Liver (tissue), 3 donors: ENCODE data around the gene ST6GALNAC5.

Experiments used
- CTCF ChIP-seq: fragments of 150-350 bp; IDR thresholded peaks from 2 replicates; pipeline ENCODE4 v1.5.1; 2017; ENCODE audit warnings: improper control_type of control experiment, low read depth, low read length; ENCODE audit not compliant: missing input control
- GABPA ChIP-seq, 2 donors: IDR thresholded peaks in 1 of 2; conservative IDR thresholded peaks in 1 of 2; 2 replicates each; pipeline ENCODE4 v1.6.1; 2016; ENCODE audit warnings: antibody characterized with exemption in 2 of 2, mild to moderate bottlenecking in 1 of 2, moderate library complexity in 1 of 2
- MAX ChIP-seq: IDR thresholded peaks from 2 replicates; pipeline ENCODE4 v1.6.1; 2016; ENCODE audit warnings: antibody characterized with exemption
- RAD21 ChIP-seq, 2 donors: IDR thresholded peaks; 2 replicates each; pipeline ENCODE4 v1.6.1; 2016; ENCODE audit warnings: antibody characterized with exemption in 2 of 2, mild to moderate bottlenecking in 2 of 2
- RXRA ChIP-seq, 2 donors: IDR thresholded peaks; 2 replicates each; pipeline ENCODE4 v1.6.1; 2017 to 2018; ENCODE audit warnings: antibody characterized with exemption in 2 of 2, mild to moderate bottlenecking in 1 of 2
- SP1 ChIP-seq: IDR thresholded peaks from 2 replicates; pipeline ENCODE4 v1.6.1; 2018; ENCODE audit warnings: antibody characterized with exemption, mild to moderate bottlenecking
- TAF1 ChIP-seq: conservative IDR thresholded peaks from 2 replicates; pipeline ENCODE4 v1.6.1; 2016; ENCODE audit warnings: antibody characterized with exemption, mild to moderate bottlenecking
- TF ChIP-seq, protein P1 (sequence below): IDR thresholded peaks from 2 replicates; pipeline ENCODE4 v1.6.1; 2016; ENCODE audit warnings: antibody characterized with exemption
- donor health status: healthy.
- donor health status: healthy.

- TF ChIP-seq CTCF (no peak), RAD21 (IDR thresholded peaks at IDR 0.05) (no peak), RXRA (IDR thresholded peaks at IDR 0.05) (no peak), MAX (no peak), SP1 (no peak), GABPA (IDR thresholded peaks at IDR 0.05 in 1 of 2, conservative IDR thresholded peaks at IDR 0.05 in 1 of 2) (no peak), TAF1 (no peak)
- TF ChIP-seq, protein P1, sequence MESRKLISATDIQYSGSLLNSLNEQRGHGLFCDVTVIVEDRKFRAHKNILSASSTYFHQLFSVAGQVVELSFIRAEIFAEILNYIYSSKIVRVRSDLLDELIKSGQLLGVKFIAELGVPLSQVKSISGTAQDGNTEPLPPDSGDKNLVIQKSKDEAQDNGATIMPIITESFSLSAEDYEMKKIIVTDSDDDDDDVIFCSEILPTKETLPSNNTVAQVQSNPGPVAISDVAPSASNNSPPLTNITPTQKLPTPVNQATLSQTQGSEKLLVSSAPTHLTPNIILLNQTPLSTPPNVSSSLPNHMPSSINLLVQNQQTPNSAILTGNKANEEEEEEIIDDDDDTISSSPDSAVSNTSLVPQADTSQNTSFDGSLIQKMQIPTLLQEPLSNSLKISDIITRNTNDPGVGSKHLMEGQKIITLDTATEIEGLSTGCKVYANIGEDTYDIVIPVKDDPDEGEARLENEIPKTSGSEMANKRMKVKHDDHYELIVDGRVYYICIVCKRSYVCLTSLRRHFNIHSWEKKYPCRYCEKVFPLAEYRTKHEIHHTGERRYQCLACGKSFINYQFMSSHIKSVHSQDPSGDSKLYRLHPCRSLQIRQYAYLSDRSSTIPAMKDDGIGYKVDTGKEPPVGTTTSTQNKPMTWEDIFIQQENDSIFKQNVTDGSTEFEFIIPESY = no peak
These were observed 23.3 kb upstream of the ST6GALNAC5 start for GRCh38 chr1:76843821-76844464.
